GM03348 (cell line): ENCODE results near the gene PAK1.
"Not testable (repeated sequence)": the region's sequence is repeated elsewhere in the genome, so short reads cannot be mapped to it uniquely, and the experiment has no call there.

Source experiments
- DNase-seq: peaks from one replicate; pipeline ENCODE4 v3.0.0; 2012; ENCODE audit warnings: low spot score

The PAK1 gene

DNA sequence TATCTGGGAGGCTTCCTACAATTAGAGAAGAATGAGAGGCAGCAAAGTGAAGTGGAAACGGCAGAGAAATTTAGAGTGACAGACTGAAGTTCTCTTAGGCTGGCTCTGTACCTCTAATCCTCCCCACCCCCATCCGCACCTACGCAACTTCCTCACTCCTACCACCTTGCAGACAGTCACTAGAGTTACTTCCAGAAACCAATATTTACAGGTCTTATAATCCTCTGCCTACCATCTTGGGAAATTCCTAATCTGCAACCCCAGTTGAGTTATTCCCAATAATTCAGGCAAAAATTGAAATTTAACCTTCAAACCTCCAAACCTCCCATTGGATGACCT, 71.7 kb downstream of the PAK1 start:
- DNase-seq, result no peak

DNA sequence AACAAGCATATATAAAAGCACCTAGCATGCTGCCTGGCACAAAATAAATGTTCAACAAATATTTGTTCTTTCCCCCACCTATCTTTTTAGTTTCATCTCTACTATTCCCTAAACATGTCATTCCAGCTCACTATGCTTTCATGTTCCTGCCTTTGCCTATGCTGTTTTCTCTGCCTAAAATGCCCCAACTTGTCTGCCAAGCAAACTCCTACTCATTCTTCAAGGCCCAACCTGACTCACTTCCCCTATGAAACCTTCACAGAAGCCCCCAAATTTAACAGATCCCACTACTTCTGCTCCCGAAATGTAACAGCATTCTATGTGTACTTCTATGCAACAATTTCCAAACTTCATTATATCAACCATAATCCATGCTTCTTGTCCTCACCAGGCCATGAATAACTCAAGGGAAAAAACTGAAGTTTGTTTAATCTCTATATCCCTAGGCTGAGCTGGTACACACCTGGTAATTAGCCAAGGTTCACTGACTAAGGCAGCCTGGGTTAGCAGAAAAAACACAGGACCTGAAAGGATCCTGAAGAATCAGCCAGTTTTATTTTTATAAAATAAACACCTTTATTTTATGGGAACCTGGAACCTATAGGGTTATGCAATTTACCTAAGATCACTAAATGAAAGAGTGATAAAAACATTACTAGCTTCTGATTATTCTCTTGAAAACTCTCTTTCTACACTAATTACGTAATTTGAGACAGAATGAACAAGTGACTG, 72.2 kb downstream of the PAK1 start:
- no peak for DNase-seq

DNA sequence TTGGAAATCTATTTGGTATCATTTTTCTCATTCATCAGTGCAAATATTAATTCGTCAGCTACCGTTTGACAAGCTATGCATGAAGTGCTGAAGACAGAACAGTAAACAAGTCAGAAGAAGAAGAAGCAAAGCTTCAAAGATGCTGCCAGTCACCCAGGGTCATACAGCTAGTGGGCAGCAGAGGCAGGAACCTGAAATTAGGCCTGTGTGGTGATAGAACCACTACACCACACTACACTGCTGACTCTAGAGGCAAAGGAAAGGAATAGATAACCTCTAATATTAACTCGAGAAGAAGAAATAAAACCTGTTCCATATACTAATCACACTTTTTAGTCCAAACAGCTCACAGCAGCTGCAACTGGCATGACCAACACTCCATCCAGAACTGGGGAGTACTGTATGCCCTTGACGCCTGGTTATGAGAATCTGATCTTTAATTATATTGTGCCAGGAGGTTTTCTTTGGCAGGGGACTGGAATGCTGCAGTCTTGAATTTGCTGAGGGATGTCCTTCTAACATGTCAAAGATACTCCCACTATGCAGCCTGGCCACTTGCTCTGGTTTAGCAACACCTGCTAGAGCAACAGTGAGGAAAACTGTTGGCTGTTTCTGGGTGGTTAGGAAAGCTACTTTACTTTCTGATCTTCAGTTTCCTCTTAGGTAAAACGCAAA, 73.0 kb downstream of the PAK1 start:
- no peak for DNase-seq

DNA sequence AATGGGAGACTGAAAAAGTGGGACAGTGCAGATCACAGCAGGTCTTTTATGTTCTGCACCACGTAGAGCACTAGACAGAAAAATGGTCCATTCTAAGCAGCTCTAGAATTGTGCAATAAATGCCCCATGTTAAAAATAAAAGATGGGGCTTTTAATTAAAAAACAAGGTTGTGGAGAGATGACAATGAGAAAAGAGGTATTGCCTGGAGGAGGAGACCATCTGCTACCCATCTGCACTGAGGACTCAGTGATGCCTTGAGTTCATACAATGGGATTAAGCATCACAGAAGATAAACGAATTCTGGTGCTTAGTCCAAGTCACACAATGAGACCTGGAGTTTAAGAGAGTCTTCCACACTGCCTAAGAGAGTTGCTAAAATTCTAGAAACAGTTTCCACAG, 73.6 kb downstream of the PAK1 start:
- DNase-seq, result no peak

DNA sequence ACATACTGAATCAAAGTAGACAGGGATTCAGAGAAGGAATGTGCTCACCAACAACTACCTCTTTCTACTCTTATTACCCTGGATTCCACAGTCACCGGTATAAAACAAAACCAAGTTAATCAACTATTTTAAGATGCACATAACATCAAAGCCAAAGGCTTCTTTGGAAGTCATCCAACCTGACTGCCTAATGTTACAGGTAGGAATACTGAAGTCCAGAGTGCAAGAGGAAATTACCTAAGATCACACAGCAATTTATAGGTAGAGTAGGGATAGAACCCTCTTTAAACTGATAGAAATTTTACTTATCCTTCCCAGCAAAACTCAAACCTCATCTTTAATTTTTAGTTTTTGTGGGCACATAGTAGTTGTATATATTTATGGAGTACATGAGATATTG, 76.3 kb downstream of the PAK1 start:
- DNase-seq, result no peak

DNA sequence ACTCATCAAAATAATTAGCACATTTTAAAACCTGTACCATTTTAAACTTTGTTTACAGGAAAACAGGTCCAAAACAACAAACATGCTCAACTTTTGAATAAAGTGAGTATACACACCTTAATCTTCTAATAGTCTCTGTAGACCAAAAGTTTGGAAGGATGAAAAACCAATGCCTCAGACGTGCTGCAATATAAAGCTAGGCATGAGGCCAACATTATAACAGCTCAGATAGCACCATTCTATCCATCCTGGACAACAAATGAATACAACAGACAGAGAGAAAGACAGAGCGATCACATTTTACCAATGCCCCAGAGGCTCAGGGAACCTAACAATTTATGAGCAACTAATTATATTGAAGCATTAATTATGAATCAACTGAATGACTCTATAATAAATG, 77.0 kb downstream of the PAK1 start:
- DNase-seq, result no peak

DNA sequence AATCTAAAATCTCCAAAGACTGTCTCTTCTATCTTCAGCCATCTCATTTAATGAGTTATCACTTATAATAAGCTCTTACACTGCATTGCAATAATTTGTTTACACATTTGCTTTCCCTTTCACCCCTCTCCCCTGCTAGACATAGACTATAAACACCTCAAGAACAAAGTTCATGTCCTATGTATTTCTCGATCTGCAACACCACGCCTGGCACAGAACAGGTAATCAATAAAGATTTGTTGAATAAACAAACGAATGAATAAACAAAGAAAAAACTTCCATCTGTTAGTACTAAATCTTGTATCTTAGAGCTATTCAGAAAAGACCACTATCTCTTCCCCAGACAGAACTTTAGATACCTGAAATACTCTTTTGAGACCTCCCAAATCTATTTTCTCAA, 77.6 kb downstream of the PAK1 start:
- DNase-seq, result no peak

DNA sequence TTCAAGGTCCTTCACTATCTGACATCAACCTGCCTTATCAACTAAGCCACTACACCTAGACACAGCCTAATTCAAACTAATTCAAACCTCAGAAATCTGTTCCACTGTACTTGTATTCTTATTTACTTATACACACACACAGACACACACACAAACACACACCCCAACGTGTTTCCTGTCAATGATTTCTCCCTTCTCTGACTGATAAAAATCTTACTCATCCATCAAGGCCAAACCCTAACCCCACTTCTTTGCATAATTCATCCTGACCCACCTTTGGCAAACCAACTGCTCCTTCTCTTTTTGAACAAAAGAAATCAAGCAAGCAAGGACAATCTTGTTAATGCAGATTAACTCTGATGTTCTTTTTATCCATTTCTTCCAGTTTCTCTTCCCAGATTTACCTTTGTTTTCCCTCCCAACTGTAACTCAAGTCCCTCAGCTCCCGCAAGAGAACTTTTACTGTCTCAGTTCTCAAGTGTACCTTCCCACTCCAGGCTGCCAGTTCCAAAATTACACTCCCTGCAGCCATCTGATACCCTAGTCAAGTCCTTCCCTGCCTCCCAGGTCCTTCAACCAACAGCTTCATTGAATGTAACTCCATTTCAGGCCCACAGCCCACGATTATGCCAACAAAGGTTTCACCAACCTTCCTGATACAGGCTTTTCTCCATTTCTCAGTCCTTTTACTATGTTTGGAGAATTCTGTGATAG, 78.3 kb downstream of the PAK1 start:
- no peak for DNase-seq

DNA sequence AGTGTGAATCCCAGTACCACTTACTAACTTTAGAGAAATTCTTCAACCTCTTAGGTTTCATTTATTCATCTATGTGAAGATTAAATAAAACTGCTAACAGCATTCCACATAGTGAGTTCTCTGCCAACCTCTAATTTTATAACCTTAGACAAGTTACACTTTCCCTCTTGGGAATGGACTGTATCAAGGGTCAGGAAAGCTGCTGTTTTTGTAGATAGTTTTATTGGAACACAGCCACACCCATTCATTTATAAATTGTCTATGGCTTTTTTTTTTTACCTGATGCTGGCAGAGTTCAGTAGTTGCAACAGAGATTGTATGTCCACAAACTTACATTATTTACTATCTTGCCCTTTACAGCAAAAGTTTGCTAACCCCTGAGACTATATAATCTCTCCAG, 81.1 kb downstream of the PAK1 start:
- DNase-seq, result no peak

DNA sequence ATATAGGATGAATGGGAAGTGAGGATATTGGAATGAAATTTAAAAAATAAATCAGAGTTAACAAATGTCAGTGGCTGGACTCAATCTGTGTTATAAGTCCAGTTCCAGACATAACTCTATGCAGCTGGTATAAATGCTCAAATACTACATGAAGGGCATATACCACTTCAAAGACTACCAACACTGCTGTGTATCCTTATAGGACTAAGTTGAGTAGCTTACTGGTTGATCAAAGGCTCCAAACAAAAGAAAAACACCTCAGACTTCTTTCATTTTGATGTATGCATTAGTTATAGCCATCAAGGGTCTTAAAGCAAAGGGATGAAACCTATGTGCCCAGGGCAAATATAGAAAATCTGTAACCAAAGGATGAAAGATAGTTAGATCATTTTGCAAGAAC, 86.2 kb downstream of the PAK1 start:
- DNase-seq, result no peak

DNA sequence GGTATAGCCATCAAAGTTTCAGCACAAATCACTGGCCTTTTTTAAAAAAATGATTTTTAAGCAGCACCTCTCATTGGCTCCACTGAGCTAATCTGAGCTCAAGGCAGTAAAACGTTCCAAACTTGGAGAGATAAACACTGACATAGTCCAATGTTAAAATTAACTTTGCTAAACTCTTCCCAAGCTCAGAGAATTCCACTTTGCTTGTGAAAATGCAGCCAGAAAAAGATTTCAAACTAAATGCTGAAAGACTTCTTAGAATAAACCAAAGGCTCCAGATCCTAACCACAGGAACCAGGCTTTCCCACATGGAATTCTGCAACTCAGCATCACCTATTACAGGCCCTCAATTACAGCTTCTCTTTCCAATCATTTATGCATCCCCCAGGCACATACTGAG, 87.7 kb downstream of the PAK1 start:
- no peak for DNase-seq

DNA sequence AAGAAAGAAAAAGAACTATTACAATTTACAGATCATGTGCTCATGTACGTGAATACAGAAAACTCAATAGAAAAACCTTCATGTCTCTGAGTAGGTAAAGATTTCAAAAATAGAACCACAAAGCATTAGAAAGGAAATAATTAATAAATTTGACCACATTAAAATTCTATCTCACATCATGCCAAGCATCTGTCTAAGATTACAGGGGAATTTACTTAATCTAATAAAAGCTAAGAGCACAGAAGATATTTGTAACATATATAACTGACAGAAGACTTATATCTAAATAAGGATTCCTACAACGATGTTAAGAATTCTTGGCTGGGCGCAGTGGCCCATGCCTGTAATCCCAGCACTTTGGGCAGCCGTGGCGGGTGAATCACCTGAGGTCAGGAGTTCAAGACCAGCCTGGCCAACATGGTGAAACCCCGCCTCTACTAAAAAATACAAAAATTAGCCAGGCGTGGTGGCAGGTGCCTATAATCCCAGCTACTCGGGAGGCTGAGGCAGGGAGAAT, 88.6 kb downstream of the PAK1 start:
- not testable (repeated sequence) for DNase-seq

DNA sequence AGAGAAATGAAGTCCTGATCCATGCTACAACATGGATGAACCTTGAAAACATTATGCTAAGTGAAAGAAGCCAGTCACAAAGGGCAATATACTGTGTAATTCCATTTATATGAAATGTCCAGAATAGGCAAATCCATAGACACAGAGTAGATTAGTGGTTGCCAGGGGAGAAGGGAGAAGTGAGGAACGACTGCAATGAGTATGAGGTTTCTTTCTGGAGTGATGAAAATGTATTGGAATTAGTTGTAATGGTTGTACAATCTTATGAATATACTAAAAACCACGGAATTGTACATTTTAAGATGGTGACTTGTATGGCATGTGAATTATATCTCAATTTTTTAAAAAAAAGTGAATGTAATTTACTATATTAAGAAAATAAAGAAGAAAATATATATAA, 89.3 kb downstream of the PAK1 start:
- no peak for DNase-seq

DNA sequence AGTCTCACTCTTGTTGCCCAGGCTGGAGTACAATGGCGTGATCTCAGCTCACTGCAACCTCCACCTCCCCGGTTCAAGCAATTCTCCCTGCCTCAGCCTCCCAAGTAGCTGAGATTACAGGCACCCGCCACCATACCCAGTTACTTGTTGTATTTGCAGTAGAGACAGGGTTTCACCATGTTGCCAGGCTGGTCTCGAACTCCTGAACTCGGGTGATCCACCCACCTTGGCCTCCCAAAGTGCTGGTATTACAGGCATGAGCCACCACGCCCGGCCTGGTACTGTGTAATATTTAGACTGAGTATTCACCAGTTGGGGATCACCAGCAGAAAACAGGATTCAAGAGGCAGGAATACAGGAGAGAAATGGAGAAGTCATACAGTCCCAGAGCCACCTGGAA, 90.5 kb downstream of the PAK1 start:
- not testable (repeated sequence) for DNase-seq

DNA sequence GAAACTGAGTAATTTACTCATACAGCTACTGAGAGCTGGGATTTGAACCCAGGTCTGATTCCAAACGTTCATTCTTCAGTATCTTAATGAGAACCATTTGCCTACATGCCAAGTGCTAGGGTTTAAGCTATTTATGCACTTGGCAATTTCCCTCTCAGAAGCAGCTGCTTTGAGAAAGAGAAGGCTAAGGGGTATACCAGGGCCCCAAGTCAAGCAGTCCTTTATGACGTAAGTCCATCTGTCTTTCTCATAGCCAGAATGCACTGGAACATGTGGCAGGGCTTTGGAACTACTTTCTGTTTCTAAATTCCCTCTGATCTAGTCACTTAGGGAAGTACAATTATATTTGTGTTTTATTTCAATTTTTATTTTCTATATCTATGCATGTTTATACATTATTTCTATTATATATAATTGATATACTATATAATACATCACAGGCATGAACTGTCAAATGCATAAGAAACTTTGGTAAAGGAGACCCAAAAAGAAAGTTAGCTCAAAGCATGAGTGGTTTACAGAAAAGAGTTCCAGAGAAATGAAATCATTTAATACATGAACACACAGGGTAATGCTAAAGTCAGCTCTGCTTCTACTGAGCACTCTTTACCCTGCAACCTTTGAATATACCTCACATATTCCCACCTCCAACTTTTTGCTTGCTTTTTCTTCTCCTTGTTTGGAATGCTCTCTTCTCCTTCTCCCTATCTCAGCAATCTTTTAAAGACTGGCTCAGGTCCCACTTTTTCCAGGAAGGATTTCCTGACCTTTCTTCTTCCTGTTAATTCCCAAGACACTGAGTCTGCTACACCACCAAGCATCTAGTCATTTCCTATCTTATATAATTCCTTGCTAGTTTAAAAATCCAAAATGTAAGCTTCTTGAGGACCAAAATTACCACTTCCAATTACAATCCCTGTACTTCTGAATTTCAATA, 91.9 kb downstream of the PAK1 start:
- peak; percentile 52 for DNase-seq

DNA sequence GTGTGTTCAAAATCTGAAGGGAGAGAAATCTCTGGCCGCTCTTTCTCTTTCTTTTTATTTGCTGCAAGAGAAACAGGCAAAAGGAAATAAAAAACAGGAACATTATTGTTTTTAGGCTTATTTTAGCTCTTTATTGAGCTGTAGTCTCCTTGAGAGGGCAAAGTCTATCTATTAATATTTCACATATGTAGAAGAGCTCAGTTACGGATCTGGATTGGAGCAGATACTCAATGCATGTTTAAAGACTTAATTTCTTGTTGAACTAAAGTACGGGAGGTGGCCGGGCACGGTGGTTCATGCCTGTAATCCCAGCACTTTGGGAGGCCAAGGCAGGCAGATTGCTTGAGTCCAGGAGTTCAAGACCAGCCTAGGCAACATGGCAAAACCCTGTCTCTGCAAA, 94.0 kb downstream of the PAK1 start:
- no peak for DNase-seq

DNA sequence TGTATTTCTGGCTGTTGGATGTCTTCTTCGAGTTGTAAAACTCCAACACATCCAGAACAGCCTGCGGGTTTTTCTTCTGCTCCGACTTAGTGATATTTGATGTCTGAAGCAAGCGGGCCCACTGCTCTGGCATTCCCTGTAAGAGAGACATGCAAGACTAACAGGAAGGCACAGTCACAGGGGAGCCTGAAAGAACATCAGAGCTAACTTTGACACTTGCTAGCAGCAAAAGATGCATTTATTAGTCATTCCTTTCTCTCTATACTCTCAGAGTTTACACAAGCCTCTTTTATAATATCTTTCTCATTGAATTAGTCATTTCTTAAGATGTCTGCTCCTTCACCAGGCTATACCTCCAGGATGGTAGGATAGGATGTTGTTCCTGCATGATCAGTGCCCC, 94.6 kb downstream of the PAK1 start:
- DNase-seq, result no peak

DNA sequence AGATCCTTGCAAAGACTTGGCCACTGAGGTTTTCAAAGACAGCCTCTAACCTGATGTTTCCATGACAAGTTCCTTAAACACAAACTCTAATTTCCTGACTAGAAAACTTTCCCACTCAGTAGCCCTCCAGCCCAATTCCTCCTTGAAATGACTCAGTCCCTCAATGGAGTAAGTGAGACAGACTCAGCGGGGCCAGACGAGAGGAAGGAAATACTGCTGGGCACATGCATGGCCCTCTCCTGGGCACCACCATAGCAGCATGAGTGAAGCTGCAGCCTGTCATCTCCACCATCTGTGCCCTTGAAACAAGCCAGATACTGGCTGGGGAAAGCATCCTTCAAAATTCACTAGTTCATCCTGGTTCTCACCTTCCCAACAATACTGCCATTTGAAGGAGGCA, 96.2 kb downstream of the PAK1 start:
- no peak for DNase-seq

DNA sequence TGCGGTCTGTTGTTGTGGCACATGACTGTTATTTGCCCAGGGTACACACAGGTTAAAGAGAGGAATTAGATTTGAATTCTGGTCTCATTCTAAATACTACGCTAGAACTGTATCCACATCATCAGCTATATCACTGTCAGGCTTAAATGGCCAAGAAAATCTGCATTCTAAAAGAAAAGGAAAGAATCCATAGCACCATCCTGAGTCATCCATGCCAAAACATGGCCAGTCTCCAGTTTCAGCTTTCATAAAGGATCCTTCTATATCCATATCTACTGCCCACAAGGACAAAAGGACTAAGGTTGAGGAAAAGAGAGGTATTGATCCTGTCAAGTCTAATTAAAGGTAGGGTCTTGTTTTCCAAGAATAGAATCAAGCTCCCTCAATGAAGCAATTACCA, 98.8 kb downstream of the PAK1 start:
- peak; percentile 7 for DNase-seq

DNA sequence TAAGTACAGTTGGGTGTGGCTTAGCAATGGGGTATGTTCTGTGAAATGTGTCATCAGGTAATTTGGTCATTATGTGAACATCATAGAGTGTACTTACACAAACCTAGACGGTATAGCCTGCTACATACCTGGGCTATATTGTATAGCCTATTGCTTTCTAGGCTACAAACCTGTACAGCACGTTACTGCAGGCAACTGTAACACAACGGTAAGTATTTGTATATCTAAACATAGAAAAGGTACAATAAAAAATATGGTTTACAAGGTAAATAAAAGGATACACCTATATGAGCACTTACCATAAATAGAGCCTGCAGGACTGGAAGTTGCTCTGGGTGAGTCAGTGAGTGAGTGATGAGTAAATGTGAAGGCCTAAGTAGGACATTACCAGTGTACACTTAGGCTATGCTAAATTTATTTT, 99.3 kb downstream of the PAK1 start:
- DNase-seq, result no peak

DNA sequence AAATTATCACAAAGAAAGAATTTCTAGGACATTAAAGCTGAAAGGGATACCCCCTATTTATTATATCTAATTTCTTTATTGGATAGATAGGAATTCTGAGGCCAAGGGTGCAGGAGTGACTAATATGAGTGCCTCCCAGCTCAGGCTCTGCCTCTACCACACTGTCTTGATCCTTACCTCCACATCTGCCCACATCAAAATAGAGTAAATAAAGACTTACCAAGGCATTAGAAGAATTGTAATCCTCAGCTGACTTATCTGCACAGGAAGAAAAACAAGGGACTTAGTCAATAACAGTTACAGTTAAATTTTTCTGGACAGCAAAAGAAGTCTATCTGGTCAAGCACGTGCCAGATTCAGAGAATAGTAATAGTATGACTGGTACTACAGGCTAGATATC, 99.8 kb downstream of the PAK1 start:
- DNase-seq, result no peak

DNA sequence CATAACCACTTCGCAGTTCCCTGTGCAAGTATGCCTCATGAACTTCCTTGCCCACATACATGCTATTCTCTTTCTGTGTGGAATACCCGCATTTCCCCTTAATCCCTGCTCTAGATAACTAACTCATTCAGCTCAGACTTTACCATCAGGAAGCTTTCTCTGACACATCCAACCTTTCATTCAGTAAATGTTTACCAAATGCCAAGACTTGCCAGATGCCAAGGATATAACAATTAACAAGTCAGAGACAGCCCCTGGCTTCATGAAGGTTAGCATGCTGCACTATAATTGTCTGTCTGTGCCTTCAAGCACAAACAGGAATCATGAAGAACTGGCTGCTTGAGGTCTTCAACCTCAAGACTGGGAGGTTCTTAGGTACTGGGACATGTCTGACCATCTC, 101.2 kb downstream of the PAK1 start:
- no peak for DNase-seq
